Inferior parietal cortex (tissue), 1 donor: ENCODE results near the gene ETAA1.

Experiments
- DNase-seq: peaks from one replicate; pipeline ENCODE4 v3.0.0-alpha.2; 2016; ENCODE audit errors: extremely low spot score

The ETAA1 gene

DNA sequence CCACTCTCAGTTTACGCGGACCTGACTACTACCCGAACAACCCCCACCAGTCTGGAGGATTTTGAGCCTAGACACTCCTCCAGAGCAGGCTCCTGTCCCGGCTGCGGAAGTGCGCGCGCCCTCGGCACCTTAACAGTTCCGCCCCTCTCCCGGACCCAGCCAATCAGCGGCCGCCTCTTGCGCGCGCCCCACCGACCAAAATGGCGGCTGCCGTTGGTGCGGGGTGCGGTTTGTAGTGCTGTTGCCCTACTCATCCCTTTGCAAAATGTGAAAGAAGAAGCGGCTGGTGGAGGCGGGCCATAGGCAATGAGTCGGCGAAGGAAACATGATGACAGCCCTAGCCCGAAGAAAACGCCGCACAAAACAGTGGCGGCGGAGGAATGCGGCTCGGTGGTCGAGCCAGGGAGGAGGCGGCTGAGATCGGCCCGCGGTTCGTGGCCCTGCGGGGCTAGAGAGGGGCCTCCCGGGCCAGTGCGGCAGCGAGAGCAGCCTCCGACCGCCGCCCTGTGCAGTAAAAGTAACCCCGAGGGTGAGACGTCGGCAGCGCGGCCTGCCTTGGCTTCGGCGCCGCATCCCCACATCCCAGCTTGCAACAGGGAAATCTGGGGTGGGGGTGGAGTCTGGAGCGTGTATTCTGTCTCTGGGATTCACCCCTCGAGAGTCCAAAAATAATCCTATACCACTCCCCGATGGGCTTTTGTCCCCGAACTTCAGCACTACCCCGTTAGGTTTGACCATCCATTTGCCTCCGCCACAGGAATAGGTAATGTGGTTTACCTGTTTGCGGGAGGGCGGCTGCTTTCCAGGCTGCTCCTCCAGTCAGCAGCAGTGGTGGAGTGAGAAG is at the start of gene ETAA1:
ETAA1 (plus strand) TSS at position 191 of the 844 bp plus-strand sequence; CDS start at position 307, 116 bp downstream.
- peak; percentile 90 for DNase-seq

- DNase-seq = no peak
Observed at GRCh38 chr2:67366832-67367412, 30.2 kb upstream of the ETAA1 start.

GRCh38 chr2:67374481-67374880 is 22.7 kb upstream of the ETAA1 start:
- DNase-seq = no peak

GRCh38 chr2:67374949-67375348 is 22.2 kb upstream of the ETAA1 start:
- DNase-seq = no peak

- no peak for DNase-seq
Observed at GRCh38 chr2:67378555-67378954, 18.6 kb upstream of the ETAA1 start.

DNA sequence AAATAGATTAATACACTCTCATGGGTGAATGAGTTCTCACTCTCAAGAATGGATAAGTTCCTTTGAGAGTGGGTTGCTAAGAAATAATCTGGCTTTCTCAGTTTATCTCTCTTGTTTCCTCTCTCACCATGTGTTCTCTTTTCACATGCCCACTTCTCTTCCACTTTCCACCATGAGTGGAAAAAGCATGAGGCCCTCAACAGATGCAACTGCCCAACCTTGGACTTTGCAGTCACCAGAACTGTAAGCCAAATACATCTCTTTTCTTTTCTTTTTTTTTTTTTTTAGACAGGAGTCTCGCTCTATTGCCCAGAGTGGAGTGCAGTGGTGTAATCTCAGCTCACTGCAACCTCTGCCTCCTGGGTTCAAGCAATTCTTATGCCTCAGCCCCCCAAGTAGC is 18.1 kb upstream of the ETAA1 start:
- DNase-seq = no peak

- no peak for DNase-seq
Observed at GRCh38 chr2:67384123-67384822, 12.9 kb upstream of the ETAA1 start.

DNA sequence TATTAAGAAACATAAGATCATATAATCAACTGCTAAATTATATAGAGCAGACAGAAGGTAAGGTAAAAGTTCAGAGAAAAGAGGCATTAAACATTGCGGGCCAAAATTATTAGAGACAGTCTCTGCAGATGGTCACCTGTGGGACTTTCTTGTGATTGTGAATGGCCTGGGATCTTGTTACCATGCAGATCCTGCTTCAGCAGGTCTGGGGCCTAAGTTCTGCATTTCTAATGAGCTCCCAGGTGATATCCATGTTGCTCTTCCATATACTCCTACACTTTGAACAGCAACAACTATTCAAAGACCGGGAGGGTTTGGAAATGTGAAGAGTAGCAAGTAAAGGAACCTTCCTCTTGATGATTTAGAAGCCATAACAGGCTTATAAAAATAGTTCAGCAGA is 8.5 kb upstream of the ETAA1 start:
- DNase-seq = no peak

GRCh38 chr2:67389286-67389685 is 7.8 kb upstream of the ETAA1 start:
- DNase-seq = no peak

- no peak for DNase-seq
Observed at GRCh38 chr2:67389788-67390187, 7.3 kb upstream of the ETAA1 start.

GRCh38 chr2:67393237-67393636 is 3.9 kb upstream of the ETAA1 start:
- DNase-seq = no peak

DNA sequence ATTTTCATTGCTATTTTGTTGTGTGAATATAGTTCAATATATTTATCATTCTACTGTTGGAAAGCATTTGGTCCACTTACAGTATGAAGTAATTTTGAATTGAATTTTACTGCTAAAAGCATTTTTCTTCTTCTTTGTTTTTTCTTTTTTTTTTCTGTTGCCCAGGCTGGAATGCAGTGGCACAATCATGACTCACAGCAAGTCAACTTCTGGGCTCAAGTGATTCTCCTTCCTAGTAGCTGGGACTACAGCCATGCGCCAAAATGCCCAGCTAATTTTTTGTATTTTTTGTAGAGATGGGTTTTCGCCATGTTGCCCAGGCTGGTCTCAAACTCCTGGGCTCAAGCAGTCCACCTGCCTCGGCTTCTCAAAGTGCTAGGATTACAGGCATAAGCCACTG is 2.4 kb upstream of the ETAA1 start:
- no peak for DNase-seq

DNA sequence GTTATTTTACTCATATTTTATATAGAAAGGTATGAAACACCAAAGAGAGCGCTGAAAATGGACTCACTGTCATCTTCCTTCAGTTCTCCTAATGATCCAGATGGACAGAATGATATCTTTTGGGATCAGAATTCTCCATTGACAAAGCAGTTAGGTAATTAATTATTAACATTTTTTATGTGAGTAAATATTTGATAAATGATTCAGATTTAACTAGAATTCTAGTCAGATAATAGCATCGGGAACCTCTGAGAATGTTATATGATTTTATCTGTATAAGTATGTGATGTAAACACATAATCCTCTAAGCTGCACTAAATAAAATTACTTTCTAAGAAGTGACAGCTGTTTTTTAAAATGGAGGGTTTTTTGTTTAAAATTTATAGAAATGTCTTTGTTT is 2.0 kb downstream of the ETAA1 start:
- DNase-seq = no peak

- DNase-seq = no peak
Observed at GRCh38 chr2:67399831-67400489, 2.8 kb downstream of the ETAA1 start.

DNA sequence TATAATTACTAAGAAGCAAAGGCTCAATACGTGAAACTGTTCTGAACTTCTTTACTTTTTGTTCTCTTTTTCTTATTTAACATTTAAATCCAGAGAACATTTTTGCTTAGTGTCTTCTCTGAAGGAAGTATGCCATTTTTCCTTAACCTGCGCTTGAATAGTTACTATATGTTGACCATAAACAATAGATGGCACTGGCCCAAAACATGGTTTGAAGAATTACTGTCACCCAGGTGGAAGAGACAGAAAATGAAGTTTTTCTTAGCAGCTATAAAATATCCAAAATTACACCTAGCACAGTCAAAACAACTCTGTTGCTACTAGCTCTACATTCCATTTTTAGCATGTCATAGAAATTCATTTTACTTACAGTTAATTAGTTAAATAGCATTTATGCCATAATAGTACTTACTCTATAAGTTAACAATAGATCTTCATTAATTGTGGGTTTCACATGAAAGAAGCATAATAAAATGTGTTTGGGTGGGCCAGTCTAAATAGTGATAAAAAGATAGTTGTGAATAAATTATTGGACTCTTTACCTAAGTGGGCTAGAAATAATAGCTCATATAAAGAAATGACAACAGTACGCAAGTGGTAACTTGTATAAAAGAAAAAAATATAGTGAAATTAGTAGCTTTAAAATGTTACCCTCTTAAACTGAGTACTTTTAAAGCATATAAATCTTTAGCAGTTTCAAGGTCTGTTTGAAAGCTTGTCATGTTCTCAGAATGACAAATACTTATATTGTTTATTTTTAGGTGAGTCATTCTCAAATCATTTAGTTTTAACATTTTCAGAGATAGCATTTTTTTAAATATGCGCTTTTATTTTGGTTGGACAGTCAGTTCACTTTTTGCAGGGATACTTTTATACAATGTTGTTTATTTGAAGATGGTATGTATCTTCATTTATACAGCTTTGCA is 3.7 kb downstream of the ETAA1 start:
- DNase-seq = no peak

DNA sequence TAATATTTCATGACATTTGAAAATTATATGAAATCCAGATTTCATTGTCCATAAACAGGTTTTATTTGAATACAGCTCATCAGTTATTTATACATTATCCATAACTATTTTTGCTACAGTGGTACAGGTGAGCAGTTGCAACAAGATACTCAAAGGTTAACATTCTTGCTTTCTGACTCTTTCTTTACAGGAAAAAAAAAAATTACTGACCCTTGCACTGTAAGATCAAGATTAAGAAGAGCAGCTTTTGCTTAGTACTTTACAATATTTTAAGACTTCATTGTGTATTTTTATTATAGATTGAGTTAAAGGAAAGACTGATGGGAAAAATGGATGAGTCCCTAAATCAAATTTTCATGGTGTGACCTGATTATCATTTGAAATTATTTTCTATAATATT is 11.2 kb downstream of the ETAA1 start:
- DNase-seq = no peak

- DNase-seq = no peak
Observed at GRCh38 chr2:67412424-67412823, 15.3 kb downstream of the ETAA1 start.

GRCh38 chr2:67414867-67415266 is 17.7 kb downstream of the ETAA1 start:
- no peak for DNase-seq

GRCh38 chr2:67416136-67416535 is 19.0 kb downstream of the ETAA1 start:
- DNase-seq = no peak

DNA sequence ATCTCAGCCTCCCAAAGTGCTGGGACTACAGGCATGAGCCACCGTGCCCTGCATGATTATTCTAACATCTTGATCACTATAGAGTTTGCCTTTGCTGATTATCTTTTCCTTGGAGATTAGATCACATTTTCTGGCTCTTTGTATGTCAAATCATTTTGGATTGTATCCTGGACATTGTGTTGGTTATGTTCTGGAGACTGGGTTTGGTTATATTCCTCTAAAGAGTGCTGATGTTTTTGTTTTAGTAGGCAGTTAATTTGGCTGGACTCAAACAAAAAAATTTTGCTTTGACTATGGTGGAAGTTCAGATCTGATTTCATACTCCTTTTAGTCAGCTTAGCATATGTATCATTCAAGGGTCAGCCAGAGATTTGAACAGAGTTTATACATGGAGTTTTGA is 26.4 kb downstream of the ETAA1 start:
- DNase-seq = no peak

GRCh38 chr2:67436221-67436620 is 39.1 kb downstream of the ETAA1 start:
- DNase-seq = no peak
